Astrocyte (in vitro differentiated cells and primary cell): ENCODE results near the gene NXNL1.

Experiments used
- CTCF ChIP-seq: IDR thresholded peaks from 2 replicates; pipeline ENCODE4 v1.5.1; 2011; ENCODE audit warnings: low read depth, mild to moderate bottlenecking, inconsistent platforms, low read length, moderate library complexity; ENCODE audit not compliant: insufficient read depth
- EZH2 ChIP-seq: IDR thresholded peaks from 2 replicates; pipeline ENCODE4 v1.6.1; 2012; ENCODE audit warnings: mild to moderate bottlenecking, low read length, inconsistent platforms; ENCODE audit not compliant: insufficient read depth

GRCh38 chr19:17479325-17479791, 18.6 kb upstream of the NXNL1 start:
- TF ChIP-seq CTCF (no peak), EZH2 (no peak)
